HG03469 (cell line): ENCODE results near the gene IRF2BP2.

Experiments used
- ATAC-seq: cut with Tn5 transposase; IDR thresholded peaks from one replicate; pipeline ENCODE4 v1.9.1; 2021; ENCODE audit warnings: mild to moderate bottlenecking, moderate library complexity, moderate number of reproducible peaks; ENCODE audit not compliant: unreplicated experiment

IRF2BP2 gene

GRCh38 chr1:234614081-234614489 is 4.1 kb upstream of the IRF2BP2 start:
- no peak for ATAC-seq

DNA sequence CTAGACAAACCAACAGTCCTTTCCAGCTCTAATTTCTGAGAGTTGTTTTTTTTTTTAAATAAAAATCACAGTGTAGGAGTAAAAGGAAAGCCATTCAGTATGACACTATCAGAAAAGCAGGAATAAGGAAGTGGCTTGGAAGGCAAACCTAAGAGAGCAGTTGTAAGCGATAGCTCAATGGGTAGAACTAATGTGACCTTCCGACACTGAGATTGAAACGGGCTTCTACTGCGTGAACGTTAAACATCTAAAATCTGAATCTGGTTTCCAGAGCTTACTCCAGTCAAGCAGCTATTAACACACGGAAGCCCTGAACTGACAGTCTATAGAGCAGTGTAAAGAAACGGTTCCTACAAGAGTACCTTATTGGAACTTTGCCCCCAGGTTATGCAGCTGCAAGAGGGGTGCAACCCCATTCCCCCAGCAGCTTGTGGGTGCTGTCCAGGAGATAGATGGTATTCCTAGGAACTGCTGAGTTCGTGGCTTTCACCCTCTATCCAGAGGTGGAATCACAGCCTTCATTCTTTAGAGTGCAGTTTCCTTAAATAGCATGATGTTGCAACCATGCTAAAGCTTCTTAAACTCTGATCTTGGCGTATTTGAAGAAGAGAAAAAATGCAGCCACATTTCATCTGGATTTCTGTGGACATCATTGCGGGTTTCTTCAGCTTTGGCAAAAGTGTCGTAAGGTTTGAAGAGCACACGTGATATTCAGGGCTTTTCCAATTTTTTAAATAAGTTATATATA is 3.3 kb upstream of the IRF2BP2 start:
- no peak for ATAC-seq

DNA sequence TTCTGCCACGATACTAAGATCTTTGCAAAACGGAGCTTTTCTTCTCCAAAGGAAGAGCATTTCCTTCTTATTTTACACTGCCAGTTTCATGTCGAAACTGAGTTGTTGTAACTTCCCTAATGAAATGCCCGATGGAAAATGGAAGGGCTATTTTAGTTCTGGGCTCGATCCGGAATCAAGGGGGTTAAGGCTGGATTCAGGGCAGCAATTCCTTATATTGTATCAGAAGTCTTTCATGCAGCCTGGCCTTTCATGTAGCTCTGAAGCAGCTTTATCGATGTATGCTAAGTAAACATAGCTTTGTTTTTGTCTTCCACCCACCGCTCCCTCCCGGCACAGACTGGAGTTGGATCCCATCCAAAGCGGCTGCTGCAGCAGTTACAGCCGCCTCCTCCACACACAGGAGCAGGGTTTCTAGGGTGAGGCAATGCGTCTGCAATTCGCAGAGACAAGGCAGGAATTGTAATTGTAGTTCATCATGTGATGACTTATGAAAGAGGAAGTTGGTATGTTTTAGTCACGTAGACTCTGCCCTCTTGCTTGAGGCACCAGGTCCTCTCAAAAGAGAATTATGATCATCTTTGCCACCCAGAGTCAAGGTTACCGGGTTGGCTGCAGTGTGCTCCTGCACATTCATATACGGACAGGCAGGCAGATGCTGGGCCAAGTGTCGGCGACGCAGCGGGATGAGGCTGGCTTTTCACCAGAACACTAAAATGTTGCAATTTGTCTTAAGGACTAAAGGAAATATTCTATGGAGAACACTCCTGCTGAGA is 2.6 kb upstream of the IRF2BP2 start:
- ATAC-seq: peak; percentile 29

DNA sequence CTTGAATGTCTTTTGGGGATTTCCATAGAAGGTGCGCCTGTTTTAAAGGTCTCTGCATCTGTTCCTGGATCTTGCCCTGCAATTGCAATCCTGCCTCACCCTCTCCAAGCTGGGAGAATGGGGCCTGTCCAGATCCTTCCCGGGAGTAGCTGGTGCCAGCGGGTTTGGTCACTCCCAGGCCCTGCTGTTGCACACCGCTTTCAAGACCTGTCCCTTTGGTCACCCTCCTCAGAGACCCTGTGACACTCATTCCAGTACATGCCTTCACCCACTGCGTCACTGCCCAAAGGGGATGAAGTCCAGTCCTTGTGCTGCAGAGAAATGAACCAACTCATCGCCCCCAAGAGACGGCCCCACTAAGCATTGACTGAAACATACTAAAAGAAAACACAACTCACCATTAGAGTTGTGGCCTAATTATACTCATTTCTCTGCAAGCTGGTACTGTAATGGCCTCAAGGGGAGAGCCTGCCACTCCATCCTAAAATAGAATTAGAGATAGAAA is 1.9 kb upstream of the IRF2BP2 start:
- no peak for ATAC-seq

DNA sequence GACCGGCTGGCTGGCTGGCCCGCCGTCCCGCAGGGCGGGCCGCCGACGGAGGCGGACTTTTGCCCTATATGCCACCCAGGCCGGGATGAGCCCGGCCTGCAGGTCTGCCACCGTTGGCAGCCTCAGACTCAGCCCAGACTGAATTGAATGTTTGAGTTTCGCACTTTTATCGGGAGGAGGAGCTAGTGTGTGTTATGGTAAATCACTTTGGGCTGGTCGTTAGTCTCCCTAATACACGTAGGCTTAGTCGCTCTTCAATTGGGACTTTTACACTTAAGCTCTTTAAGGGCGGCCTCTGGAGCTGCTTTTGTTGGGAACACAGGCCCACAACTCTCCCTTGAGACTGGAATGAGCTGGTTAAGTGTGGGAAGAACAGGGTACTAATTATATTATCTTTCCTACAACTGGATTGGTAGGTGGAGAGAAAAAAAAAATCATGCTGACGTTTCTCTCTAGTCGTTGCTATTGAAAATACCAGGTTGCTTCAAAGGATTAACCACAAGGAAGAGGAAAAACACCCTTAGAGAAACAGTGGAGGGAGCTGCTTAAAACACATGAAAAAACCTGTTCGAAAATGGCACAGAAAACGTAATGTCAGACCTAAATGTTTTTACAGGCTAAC is 1.4 kb upstream of the IRF2BP2 start:
- peak; percentile 11 for ATAC-seq

- ATAC-seq: peak; percentile 34
Observed at GRCh38 chr1:234610666-234611224, 767 bp upstream of the IRF2BP2 start.

DNA sequence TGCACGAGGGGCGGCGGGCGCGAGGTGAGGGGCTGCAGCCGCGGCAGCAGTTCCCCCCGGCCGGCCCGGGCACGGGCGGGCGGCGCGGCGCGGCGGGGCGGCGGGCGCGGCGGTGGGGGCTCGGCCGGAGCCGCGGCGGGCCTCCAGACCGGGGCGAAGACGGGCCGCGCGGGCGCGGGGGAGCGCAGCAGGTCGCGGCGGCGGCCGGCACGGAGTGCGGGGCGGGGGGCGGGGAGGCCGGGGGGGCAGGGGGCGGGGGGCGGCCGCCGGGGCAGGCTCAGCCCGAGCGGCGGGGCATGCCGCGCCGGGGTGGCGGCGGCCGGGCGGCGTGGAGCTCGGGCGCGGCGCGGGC is 311 bp downstream of the IRF2BP2 start:
- no peak for ATAC-seq

DNA sequence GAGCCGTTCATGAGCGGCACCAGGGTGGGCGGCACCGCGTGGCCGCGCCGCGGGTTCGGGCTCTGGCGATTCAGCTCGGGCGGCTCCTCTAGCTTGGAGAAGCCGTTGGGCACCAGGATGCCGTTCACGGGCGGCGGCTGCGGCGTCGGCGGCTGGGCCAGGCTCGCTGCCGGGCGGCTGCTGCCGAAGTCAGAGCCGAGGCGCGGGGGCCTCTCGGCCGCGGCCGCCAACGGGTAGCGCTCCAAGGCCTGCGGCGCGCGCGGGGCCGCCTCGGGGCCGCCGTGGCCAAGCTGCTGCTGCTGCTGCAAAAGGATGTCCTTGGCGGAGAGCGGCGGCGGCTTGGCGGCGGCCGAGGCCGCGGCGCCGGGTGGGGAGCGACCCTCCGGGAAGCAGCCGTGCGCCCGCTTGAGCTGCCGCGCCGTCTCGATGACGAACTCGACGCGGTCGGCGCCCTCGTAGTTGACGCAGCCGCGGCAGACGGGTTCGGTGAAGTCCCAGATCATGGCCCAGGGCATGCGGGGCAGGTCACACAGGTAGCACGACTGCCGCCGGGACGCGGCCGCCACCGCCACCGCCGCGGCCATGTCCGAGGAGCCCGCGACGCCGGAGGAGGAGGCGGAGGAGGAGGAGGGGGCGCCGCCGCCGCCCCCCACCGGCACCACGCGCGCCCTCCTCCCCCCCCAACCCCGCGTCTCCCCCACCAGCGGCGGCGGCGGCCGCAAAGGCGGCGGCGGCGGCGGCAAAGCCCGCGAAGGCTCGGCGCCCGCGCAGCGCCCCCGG is 877 bp downstream of the IRF2BP2 start:
- ATAC-seq: no peak

DNA sequence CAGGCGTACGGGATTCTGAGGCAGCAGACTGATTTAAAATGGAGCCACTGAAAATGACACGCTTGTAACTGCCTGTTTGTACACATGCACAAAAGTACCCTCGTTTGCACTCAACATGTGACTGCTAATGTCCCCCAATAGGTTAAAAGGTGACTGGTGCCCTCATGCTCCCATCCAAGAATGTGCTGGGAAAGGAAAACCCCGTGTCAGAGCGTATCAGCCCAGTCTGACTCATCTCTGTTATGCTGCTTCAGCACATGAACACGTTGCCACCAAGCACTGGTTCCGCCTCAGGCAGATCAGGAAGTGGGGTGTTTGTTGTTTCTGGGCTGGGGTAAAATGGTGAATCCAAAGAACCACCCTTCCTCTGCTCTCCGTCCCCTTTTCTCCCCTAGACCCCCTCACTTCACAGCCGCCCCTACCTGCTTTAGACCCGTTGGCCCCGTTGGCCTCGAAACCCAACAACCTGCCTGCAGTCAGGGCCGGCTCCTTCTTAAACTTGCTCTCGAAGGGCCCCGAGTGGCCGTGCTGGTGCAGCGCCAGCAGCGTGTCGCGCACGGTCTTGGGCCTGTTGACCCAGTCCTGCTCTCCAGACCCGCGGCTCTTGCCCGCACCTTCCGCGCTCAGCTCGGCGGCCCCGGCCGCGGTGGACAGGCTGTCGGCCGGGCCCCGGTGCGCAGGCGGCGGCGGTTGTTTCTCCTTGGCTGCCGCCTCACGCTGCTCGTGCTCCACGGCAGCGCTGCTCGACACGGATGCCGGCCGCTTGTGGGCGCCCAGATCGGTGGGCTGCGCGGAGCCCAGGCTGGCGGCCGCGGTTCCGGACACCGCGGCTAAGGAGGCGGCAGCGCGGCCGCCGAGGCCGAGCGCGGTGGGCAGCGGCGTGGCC is 1.7 kb downstream of the IRF2BP2 start:
- peak; percentile 18 for ATAC-seq

- no peak for ATAC-seq
Observed at GRCh38 chr1:234607109-234608024, 2.6 kb downstream of the IRF2BP2 start.

GRCh38 chr1:234606784-234607108 is 3.2 kb downstream of the IRF2BP2 start:
- no peak for ATAC-seq

GRCh38 chr1:234605983-234606783 is 3.8 kb downstream of the IRF2BP2 start:
- no peak for ATAC-seq

- no peak for ATAC-seq
Observed at GRCh38 chr1:234605399-234605982, 4.5 kb downstream of the IRF2BP2 start.

DNA sequence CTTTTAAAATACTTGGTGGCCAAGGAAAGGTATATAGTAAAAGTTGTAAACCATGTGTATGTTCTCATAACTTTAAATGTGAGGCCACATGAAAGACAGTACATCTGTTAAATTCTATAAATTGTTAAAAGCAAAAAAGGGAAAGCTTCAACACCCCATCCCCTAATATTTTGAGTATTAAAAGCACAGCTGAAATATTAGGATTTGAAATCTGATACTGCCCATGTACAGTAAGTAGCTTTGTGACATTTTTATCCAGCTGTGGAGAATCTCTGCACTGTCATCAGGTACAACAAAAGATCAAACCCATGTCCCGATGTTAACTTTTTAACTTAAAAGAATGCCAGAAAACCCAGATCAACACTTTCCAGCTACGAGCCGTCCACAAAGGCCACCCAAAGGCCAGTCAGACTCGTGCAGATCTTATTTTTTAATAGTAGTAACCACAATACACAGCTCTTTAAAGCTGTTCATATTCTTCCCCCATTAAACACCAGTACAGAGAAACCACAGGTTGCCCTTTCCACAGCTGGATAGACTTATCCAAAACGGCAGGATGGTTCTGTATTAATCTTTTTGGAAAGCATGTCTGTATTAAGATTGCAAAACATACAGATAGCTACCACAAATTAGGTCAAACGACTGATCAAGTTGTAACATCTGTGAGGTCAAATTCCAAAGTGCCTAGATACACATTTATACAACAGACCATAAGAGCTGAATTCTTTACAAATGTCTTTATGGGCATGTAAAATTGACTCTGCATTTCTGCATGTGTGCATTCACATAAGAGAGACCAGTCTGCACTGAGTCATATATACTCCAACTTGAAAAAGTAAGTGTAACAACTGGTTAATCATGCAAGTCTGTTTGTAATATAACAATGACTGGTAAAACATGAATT is 5.2 kb downstream of the IRF2BP2 start:
- no peak for ATAC-seq

GRCh38 chr1:234603221-234604204 is 6.5 kb downstream of the IRF2BP2 start:
- ATAC-seq: no peak
